Femur (tissue), 1 donor: Measurements from ENCODE around the gene FSIP1.
"Not testable (repeated sequence)": the region's sequence is repeated elsewhere in the genome, so short reads cannot be mapped to it uniquely, and the experiment has no call there.

Experiments
- DNase-seq: peaks from one replicate; pipeline ENCODE4 v3.0.0-alpha.2; 2017

Gene FSIP1

DNA sequence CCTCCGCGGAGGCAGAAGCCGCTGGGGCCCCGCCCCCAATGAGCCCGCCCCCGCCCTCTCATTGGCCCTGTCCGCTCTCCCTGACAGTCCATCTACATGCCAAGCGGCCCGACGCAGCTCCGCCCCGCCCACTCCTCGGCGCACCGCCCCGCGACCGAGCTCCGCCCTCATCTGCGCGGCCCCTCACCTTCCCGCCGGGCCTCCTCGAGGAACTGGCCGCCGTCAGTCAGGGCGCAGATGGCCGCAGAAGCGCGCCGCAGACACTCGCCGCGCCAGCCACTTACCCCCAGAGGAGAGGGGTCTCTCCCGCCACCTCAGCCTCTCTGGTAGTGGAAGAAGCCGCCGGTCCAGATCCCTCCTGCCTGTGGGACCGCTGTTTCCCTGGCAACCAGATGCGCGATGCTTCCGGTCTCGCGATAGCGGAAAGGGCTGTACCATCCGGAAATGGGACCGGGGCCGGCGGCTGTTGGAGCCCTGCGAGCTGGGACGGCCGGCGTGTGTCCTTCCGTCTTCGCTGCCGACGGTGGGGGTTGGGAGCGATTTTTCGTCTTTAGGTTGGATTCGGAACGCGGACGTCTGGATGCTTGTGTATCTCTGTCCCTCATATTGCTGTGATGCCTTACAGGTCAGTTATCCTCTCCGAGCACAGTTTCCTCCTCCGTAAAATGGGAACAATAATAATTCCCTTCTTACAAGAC, at the start of gene FSIP1:
Gene FSIP1, minus strand, starts transcription at position 401 of the 698 bp plus-strand sequence. CDS start 6,317 bp downstream, outside the sequence.
- DNase-seq: peak; percentile 98

- no peak for DNase-seq
Observed at GRCh38 chr15:39830166-39830565, 47.5 kb upstream of the FSIP1 start.

DNA sequence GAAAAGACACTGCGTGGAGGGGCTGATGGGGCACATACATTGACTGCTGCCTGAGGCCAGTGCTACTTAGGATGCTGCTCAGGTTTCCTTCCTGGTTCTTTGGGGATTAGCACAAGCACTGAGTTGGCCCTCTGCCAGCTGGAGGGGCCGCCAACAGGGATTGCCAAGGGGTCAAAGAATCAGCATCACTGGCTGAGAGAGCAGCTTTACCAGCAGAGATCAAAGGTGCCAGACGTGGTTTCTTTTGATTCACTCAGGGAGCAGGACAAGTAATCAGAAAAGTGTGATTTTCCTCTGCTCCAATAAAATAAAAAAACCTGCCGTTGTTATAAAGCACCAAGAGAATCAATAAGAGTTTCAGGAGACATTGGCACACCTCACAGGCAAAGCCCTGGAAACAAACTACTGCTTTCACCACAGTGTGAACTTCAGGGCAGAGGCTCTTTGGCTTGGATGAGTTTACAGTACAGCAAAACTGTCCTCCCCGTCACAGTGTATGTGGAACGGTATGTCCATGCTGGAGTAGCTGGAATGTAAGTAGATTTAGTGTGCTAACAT, 45.8 kb upstream of the FSIP1 start:
- DNase-seq: peak; percentile 43

GRCh38 chr15:39826975-39827374, 44.3 kb upstream of the FSIP1 start:
- no peak for DNase-seq

- DNase-seq: no peak
Observed at GRCh38 chr15:39823634-39824033, 41.0 kb upstream of the FSIP1 start.

DNA sequence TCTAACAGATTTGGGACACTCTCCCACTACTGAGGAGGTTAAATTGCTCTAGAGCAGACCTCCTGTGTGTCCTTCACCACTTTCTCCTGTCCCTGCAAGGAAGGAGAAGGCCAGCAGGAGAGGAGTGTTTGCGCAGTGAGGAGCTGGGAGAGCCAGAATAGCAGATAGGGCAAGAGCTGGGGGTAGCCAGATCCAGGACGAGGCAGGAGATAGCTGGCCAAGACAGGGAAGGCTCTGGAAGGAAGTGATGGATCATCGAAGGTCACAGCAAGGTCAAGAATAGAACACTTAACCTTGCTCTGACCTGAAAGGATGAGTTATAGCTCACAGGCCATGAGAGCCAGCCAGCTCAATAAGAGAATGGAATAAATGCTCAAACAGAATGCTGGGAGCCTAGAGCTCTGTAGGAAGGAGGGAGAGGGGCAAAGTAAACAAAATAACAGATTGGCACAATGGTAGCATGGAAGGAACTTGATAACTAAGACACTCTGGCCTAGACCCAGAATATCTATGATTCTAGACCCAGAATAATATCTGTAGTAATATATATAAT, 37.5 kb upstream of the FSIP1 start:
- no peak for DNase-seq

DNA sequence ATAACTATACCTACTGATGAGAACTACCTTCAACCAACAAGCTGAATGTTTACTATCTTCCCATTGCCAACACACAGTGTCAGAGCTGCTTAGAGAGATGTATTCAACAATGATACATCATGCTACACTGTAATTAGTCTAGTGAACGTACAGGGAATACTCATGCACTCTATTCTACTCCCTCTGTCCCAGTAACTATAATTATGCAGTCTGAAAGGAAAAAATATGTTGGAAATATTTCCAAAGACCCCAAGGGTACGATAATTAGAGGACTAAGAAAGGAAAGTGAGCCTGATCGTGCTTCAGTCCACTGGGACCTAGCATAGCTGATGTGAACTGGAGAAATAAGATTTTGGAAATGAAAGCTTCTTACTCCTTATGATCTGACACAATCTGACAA, 36.9 kb upstream of the FSIP1 start:
- no peak for DNase-seq

GRCh38 chr15:39817892-39818291, 35.3 kb upstream of the FSIP1 start:
- DNase-seq: no peak

DNA sequence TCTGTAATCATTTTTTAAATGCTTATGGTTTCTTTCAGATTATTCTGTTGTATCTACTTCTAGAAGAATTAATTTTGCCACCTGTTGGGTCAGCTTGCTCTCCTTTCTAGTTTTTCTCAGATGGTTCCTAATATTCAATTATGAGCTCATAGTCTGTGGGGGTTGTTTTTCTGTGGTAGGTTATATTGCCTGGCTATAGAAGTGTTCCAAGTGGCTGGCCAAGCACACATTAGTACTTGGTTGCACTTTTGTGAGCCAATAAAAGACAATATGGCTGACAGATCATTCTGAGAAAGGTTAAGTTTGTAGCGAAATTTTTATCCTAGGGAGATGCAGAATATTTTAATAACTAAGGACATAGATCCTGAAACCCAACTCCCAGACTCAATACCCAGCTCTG, 31.8 kb upstream of the FSIP1 start:
- DNase-seq: no peak

DNA sequence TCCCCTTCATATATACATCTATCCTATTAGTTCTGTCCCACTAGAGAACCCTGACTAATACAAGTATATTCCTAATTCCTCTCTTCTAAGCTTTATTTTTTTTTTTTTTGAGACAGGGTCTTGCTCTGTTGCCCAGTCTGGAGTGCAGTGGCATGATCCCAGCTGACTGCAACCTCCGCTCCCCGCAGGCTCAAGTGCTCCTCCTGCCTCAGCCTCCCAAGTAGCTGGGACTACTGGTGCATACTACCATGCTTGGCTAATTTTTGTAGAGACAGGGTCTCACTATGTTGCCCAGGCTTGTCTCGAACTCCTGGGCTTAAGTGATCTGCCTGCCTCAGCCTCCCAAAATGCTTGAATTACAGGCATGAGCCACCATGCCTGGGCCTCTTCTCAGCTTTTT, 30.0 kb upstream of the FSIP1 start:
- DNase-seq: not testable (repeated sequence)

DNA sequence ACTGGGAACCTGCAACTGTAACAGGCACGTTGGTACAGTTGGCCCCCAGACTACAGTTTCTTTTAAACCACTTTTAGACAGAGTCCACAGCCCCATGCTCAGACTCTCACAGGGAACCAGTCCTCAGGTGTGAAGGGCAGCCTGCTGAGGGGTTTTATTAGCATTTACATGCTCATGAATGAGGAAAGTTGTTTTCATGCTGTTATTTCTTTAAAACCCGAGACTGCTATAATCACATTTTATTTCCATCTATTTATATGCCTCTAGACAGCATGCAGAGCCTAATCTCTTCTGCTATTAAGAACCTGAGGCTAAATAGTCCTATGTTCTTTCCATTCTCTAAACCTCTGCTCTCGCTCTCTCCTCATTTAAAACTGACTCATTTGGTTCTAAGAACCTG, 26.3 kb upstream of the FSIP1 start:
- DNase-seq: no peak

DNA sequence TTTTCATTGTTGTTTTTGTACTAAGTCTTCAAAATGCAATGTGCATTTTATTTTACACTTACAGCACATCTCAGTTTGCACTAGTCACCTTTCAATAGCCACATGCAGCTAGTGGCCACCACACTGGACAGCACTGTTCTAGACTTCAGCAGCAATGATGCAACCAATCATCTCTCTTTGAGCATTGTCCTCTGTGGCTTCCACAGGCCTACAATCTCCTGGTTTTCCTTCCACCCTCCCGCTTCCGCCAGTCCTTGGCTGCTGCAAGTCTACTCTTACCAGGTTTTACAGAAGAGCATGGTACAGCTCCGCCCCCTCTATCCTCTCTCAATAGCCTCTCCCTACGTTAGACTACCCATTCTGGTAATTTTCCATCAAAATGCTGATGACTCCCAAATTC, 25.1 kb upstream of the FSIP1 start:
- DNase-seq: no peak

- DNase-seq: no peak
Observed at GRCh38 chr15:39804026-39804425, 21.4 kb upstream of the FSIP1 start.

DNA sequence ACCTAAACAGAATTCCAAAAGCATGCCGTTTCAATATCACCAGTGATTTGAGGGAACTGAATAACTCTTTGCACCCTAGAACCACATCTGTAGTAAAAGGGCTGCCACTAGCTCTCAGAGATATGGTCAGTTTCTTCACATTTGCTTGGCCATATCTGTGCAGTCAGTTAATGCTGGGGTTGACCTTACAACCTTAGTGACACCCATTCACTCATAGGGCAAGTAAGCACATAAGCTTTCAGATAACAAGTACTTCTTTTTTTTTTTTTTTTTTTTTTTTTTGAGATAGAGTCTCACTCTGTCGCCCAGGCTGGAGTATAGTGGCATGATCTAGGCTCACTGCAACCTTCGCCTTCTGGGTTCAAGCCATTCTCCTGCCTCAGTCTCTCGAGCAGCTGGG, 20.4 kb upstream of the FSIP1 start:
- DNase-seq: no peak

- no peak for DNase-seq
Observed at GRCh38 chr15:39801641-39802309, 19.1 kb upstream of the FSIP1 start.

GRCh38 chr15:39799552-39800011, 16.9 kb upstream of the FSIP1 start:
- DNase-seq: no peak

GRCh38 chr15:39798382-39798781, 15.7 kb upstream of the FSIP1 start:
- no peak for DNase-seq

DNA sequence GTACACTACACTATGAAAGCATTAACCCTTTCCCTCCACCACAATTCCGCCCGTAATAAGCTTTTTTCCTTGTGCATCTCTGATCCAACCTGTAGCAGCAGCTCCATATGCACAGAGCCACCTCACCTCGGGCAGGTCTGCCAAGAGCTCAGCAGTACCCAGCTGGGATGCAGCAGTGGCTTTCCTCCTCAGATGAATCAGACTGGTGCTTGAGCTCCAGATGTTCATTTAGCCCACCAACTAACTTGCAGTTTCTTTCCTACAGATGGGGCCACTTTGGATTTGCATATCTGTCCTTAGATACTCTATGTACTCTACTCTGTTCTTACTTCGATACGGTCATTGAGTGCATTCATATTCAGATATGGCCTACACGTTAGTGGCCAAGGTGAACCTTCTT, 14.8 kb upstream of the FSIP1 start:
- DNase-seq: no peak

DNA sequence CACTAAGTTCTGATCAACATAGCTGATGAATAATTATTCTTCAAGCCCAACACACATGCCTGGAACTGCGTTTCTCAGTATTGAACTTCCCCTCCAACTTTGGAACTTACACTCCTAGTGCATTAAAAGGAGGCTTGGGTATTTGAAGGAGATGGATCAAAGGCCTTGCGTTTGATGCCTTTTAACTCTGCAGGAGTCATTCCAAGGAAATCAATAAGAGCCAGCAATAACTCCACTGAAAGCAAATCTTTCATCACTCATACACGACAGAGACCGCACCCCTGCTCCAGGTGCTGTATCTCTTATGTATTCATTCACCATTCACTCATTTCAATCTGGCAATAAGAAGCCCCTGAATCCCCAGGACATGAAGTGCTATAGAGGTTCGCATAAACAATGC, 14.0 kb upstream of the FSIP1 start:
- DNase-seq: no peak

GRCh38 chr15:39795486-39795885, 12.8 kb upstream of the FSIP1 start:
- DNase-seq: no peak

DNA sequence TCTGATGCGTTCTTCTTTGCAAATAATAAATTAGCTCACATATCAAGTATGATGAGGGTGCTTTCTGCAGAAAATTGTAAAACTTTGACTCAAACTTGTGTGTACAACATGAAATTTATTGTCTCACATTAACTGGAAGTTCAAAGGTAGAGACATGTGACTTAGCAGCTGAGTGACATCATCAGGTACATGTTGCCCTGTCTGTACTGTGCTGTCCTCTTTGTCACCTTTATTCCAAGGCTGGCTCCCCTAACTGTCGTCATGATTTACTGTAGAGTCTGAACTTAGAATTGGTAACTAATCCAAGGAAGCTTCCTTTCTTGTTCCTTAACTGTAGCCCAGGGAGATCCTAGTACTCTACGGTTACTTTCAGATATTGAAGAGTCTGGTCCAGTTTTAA, 12.3 kb upstream of the FSIP1 start:
- DNase-seq: no peak

GRCh38 chr15:39793923-39794322, 11.3 kb upstream of the FSIP1 start:
- DNase-seq: no peak

GRCh38 chr15:39792844-39793335, 10.2 kb upstream of the FSIP1 start:
- no peak for DNase-seq
